Measurements from ENCODE around the gene PTPRH.

DNA sequence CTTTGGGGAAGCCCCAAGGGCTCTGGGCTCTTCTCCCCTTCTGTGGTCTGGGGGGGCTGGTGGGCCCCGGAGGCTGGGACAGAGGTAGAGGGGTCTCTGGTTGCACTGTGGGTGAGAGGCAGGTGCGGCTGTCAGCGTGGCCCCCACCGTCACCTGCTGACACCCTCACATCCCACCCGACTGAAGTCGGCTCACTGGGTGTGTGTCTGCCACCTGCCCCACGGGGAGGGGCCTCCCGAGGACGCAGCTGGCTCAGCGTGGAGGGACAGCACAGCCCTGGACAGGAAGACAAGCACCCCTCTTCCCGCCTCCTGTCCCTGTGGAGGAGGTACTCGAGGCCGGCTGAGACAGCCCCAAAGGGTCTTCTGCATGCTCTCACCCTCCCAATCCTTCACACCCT is 21.5 kb upstream of the PTPRH start:
- TF ChIP-seq, protein P1, sequence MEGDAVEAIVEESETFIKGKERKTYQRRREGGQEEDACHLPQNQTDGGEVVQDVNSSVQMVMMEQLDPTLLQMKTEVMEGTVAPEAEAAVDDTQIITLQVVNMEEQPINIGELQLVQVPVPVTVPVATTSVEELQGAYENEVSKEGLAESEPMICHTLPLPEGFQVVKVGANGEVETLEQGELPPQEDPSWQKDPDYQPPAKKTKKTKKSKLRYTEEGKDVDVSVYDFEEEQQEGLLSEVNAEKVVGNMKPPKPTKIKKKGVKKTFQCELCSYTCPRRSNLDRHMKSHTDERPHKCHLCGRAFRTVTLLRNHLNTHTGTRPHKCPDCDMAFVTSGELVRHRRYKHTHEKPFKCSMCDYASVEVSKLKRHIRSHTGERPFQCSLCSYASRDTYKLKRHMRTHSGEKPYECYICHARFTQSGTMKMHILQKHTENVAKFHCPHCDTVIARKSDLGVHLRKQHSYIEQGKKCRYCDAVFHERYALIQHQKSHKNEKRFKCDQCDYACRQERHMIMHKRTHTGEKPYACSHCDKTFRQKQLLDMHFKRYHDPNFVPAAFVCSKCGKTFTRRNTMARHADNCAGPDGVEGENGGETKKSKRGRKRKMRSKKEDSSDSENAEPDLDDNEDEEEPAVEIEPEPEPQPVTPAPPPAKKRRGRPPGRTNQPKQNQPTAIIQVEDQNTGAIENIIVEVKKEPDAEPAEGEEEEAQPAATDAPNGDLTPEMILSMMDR (IDR thresholded peaks at IDR 0.05): no peak
- no peak for TF ChIP-seq POLR2A (IDR thresholded peaks at IDR 0.05)
